ENCODE data around the gene SPATC1L. TPM values are rescaled to one million over a fixed set of nuclear protein-coding genes. Genes with fewer than 3 reads are reported as not detected.

The SPATC1L gene
- polyA plus RNA-seq, 1 donor = 9.0 TPM

- DNase-seq = no peak
These were observed 20.9 kb downstream of the SPATC1L start for GRCh38 chr21:46163380-46163779.

- no peak for DNase-seq
These were observed 22.3 kb downstream of the SPATC1L start for GRCh38 chr21:46161633-46162592.

- DNase-seq = no peak
These were observed 23.2 kb downstream of the SPATC1L start for GRCh38 chr21:46160907-46161632.

- DNase-seq = no peak
These were observed 23.7 kb downstream of the SPATC1L start for GRCh38 chr21:46160657-46160906.

- DNase-seq = no peak
These were observed 24.2 kb downstream of the SPATC1L start for GRCh38 chr21:46159841-46160656.

- DNase-seq = no peak
These were observed 24.9 kb downstream of the SPATC1L start for GRCh38 chr21:46159390-46159789.

- no peak for DNase-seq
These were observed 25.5 kb downstream of the SPATC1L start for GRCh38 chr21:46158666-46159300.

GRCh38 chr21:46157987-46158451 is 26.2 kb downstream of the SPATC1L start:
- no peak for DNase-seq

GRCh38 chr21:46157396-46157986 is 26.8 kb downstream of the SPATC1L start:
- DNase-seq = no peak

GRCh38 chr21:46156678-46157077 is 27.6 kb downstream of the SPATC1L start:
- DNase-seq = no peak

- no peak for DNase-seq
These were observed 27.9 kb downstream of the SPATC1L start for GRCh38 chr21:46156378-46156645.

- no peak for DNase-seq
These were observed 28.5 kb downstream of the SPATC1L start, which contains the start of gene FTCD for GRCh38 chr21:46155514-46156377. FTCD (minus strand) TSS chr21:46155579; CDS start chr21:46155523, 56 bp downstream.

GRCh38 chr21:46154955-46155513 is 29.2 kb downstream of the SPATC1L start:
- no peak for DNase-seq

- no peak for DNase-seq
These were observed 29.9 kb downstream of the SPATC1L start for GRCh38 chr21:46154155-46154954.

- peak; percentile 61 for DNase-seq
These were observed 30.8 kb downstream of the SPATC1L start for GRCh38 chr21:46153247-46154154.

- DNase-seq = no peak
These were observed 31.4 kb downstream of the SPATC1L start for GRCh38 chr21:46152927-46153246.

GRCh38 chr21:46151989-46152926 is 32.0 kb downstream of the SPATC1L start:
- no peak for DNase-seq
